Calu3 (cell line): ENCODE measurements around the gene CACNA1E. TPM values are rescaled to one million over a fixed set of nuclear protein-coding genes. Genes with fewer than 3 reads are reported as not detected.

ENCODE experiments used
- BruUV-seq: library from RNA; stranded (reverse); fragments of 400-500 nt; replicated peaks from 2 replicates; lab custom pipeline; 2021; lab: Mats Ljungman, UMichigan
- CTCF ChIA-PET: fragments of 300-600 bp; sonication (Branson Sonifier 250); formaldehyde crosslinking; loops from one replicate; lab custom pipeline; 2022; ENCODE audit warnings: antibody characterized with exemption; lab: Charles Lee
- DNase-seq: peaks from one replicate; pipeline ENCODE4 v3.0.0; 2022
- H3K27ac Mint-ChIP-seq: one replicate; pipeline ENCODE4 v1.8.0; 2022; ENCODE audit warnings: mixed read lengths; ENCODE audit not compliant: unreplicated experiment
- H3K27me3 Mint-ChIP-seq: one replicate; pipeline ENCODE4 v1.8.0; 2022; ENCODE audit warnings: mixed read lengths; ENCODE audit not compliant: unreplicated experiment
- H3K36me3 Mint-ChIP-seq: one replicate; pipeline ENCODE4 v1.8.0; 2022; ENCODE audit warnings: mild to moderate bottlenecking, moderate library complexity, mixed read lengths; ENCODE audit not compliant: insufficient read depth, unreplicated experiment
- H3K4me1 Mint-ChIP-seq: one replicate; pipeline ENCODE4 v1.8.0; 2022; ENCODE audit warnings: mild to moderate bottlenecking, low read depth, mixed read lengths; ENCODE audit not compliant: unreplicated experiment
- H3K4me3 Mint-ChIP-seq: one replicate; pipeline ENCODE4 v1.8.0; 2022; ENCODE audit warnings: mild to moderate bottlenecking, low read depth, moderate library complexity, mixed read lengths; ENCODE audit not compliant: unreplicated experiment
- H3K9me3 Mint-ChIP-seq: one replicate; pipeline ENCODE4 v1.8.0; 2022; ENCODE audit warnings: low read depth, mixed read lengths; ENCODE audit not compliant: unreplicated experiment
- CTCF ChIP-seq: fragments of 200-600 bp; IDR thresholded peaks from one replicate; pipeline ENCODE4 v1.8.0; 2022; ENCODE audit warnings: antibody characterized with exemption; ENCODE audit not compliant: unreplicated experiment
- intact Hi-C: fragments of 100-400 bp; cut with micrococcal nuclease; formaldehyde crosslinking; loops from one replicate; pipeline ENCODE4 v1.10.0; 2022; ENCODE audit not compliant: unreplicated experiment
- total RNA-seq: library from RNA; stranded (reverse); gene quantifications from 2 replicates; pipeline ENCODE4 v1.2.3, GENCODE V29; 2022

The CACNA1E gene
- total RNA-seq, 1 experiment from 2014 or later: not detected

GRCh38 chr1:181488866-181489265 lies 5.5 kb downstream of the CACNA1E start:
- TF ChIP-seq CTCF: no peak
- CTCF ChIA-PET: no interaction called here
- no peaks in the 10 kb centered on the region for H3K9me3 Mint-ChIP-seq
- H3K27me3 Mint-ChIP-seq: peaks cover 94% of the 10 kb centered on the region
- intact Hi-C loops: no loop called here
- DNase-seq: no peak
- H3K4me3 Mint-ChIP-seq: no peak overlapping the region
- no peaks in the 10 kb centered on the region for H3K36me3 Mint-ChIP-seq
- H3K4me1 Mint-ChIP-seq: no peaks in the 10 kb centered on the region
- no TSS peak for BruUV-seq
- no peak overlapping the region for H3K27ac Mint-ChIP-seq

GRCh38 chr1:181490276-181490675 lies 7.0 kb downstream of the CACNA1E start:
- CTCF ChIA-PET: interaction anchor here (0.7 kb wide), 1 partner anchor 26 kb away, joined by 6 read pairs; no protein-coding TSS in a partner anchor
- Mint-ChIP-seq H3K36me3 (no peaks in the 10 kb centered on the region), H3K27ac (no peak overlapping the region), H3K27me3 (peaks cover 82% of the 10 kb centered on the region), H3K9me3 (no peaks in the 10 kb centered on the region), H3K4me3 (no peak overlapping the region), H3K4me1 (no peaks in the 10 kb centered on the region)
- no peak for TF ChIP-seq CTCF
- BruUV-seq: no TSS peak
- no peak for DNase-seq
- intact Hi-C loops: no loop called here

GRCh38 chr1:181490740-181491712 lies 7.7 kb downstream of the CACNA1E start:
- peaks cover 78% of the 10 kb centered on the region for H3K27me3 Mint-ChIP-seq
- H3K27ac Mint-ChIP-seq: no peak overlapping the region
- CTCF ChIA-PET: interaction anchor here (0.7 kb wide), 1 partner anchor 26 kb away, joined by 6 read pairs; no protein-coding TSS in a partner anchor

GRCh38 chr1:181493166-181493565 lies 9.8 kb downstream of the CACNA1E start:
- H3K27ac Mint-ChIP-seq: no peak overlapping the region
- no peaks in the 10 kb centered on the region for H3K9me3 Mint-ChIP-seq
- DNase-seq: no peak
- CTCF ChIA-PET: no interaction called here
- H3K36me3 Mint-ChIP-seq: no peaks in the 10 kb centered on the region
- peaks cover 78% of the 10 kb centered on the region for H3K27me3 Mint-ChIP-seq
- no peak overlapping the region for H3K4me3 Mint-ChIP-seq
- TF ChIP-seq CTCF: no peak
- BruUV-seq: no TSS peak
- no peaks in the 10 kb centered on the region for H3K4me1 Mint-ChIP-seq
- intact Hi-C loops: no loop called here

More at GRCh38 chr1:181490740-181491712, 7.7 kb downstream of the CACNA1E start:
- H3K4me1 Mint-ChIP-seq: no peaks in the 10 kb centered on the region
- BruUV-seq: no TSS peak
- TF ChIP-seq CTCF: no peak
- intact Hi-C loops: no loop called here
- H3K36me3 Mint-ChIP-seq: no peaks in the 10 kb centered on the region
- H3K4me3 Mint-ChIP-seq: no peak overlapping the region
- no peak for DNase-seq
- no peaks in the 10 kb centered on the region for H3K9me3 Mint-ChIP-seq
